Small intestine (tissue), 7 donors: ENCODE results near the gene GLMN. TPM values are rescaled to one million over a fixed set of nuclear protein-coding genes. Genes with fewer than 3 reads are reported as not detected.
"Not testable (repeated sequence)": the region's sequence is repeated elsewhere in the genome, so short reads cannot be mapped to it uniquely, and the experiment has no call there.

Experiments used
- DNase-seq, 2 donors: peaks; one replicate each; pipeline versions ENCODE4 v3.0.0 to v3.0.0-alpha.2; 2013
- FAIRE-seq: peaks from 2 replicates; lab custom pipeline; 2012; peaks lifted over from hg19 to GRCh38; lab: Jason Lieb, UNC
- H3K27ac ChIP-seq, 3 donors: one replicate each; pipeline ENCODE4 v1.5.1; 2013; ENCODE audit warnings: low read length in 2 of 3, mild to moderate bottlenecking in 2 of 3, control low read depth in 1 of 3, inconsistent platforms in 1 of 3, low read depth in 1 of 3, moderate library complexity in 1 of 3
- H3K27me3 ChIP-seq, 3 donors: one replicate each; pipeline ENCODE4 v1.6.1; 2013; ENCODE audit warnings: low read length in 3 of 3, inconsistent platforms in 1 of 3; ENCODE audit not compliant: control insufficient read depth in 3 of 3, insufficient read depth in 3 of 3
- H3K36me3 ChIP-seq, 3 donors: one replicate each; pipeline ENCODE4 v1.6.1; 2013; ENCODE audit warnings: low read length in 3 of 3, inconsistent platforms in 1 of 3, low read depth in 1 of 3, mild to moderate bottlenecking in 1 of 3, moderate library complexity in 1 of 3; ENCODE audit not compliant: control insufficient read depth in 3 of 3, insufficient read depth in 2 of 3
- H3K4me1 ChIP-seq, 3 donors: one replicate each; pipeline ENCODE4 v1.6.1; 2013; ENCODE audit warnings: low read length in 2 of 3, inconsistent platforms in 1 of 3, low read depth in 1 of 3, mild to moderate bottlenecking in 1 of 3, moderate library complexity in 1 of 3; ENCODE audit not compliant: control insufficient read depth in 3 of 3, insufficient read depth in 2 of 3
- H3K4me3 ChIP-seq, 3 donors: one replicate each; pipeline ENCODE4 v1.5.1; 2013; ENCODE audit warnings: low read length in 3 of 3, control low read depth in 1 of 3, inconsistent platforms in 1 of 3, low read depth in 1 of 3, mild to moderate bottlenecking in 1 of 3, moderate library complexity in 1 of 3
- H3K9me3 ChIP-seq, 2 donors: one replicate each; pipeline ENCODE4 v1.6.1; 2013; ENCODE audit warnings: low read depth in 1 of 2, low read length in 1 of 2; ENCODE audit not compliant: control insufficient read depth in 2 of 2, insufficient read depth in 1 of 2
- WGBS, 3 donors: extraction: QIAGEN DNeasy Blood & Tissue Kit; methylation state at CpG; one replicate each; pipeline ENCODE4 v1.1.7; 2013; 5-methylcytosine and 5-hydroxymethylcytosine counted together
- polyA plus RNA-seq, 4 donors: library from polyadenylated mRNA; stranded (reverse) in 3 of 4; unstranded in 1 of 4; fragments of 200-250 nt in 3 of 4; fragments of 120-200 nt in 1 of 4; gene quantifications; one replicate each; pipeline versions ENCODE4 v1.2.1 to v1.2.3, GENCODE V29; 2013
- donor health status: healthy with polysubstance abuse.
- donor health status: control.
- donor health status: control.
- donor health status: Bipolar disorder and iron deficiency.
- donor health status: healthy.

The GLMN gene
- polyA plus RNA-seq, 4 donors, result 3.0 to 15.2 (median 6.4) TPM

DNA sequence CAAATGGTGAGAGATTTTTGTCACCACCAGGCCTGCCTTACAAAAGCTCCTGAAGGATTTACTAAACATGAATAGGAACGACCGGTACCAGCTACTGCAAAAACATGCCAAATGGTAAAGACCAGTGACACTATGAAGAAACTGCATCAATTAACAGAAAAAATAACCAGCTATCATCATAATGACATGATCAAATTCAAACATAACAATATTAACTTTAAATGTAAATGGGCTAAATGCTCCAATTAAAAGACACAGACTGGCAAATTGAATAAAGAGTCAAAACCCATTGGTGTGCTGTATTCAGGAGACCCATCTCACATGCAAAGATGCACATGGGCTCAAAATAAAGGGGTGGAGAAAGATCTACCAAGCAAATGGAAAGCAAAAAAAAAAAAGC, 17.4 kb downstream of the GLMN start:
- H3K4me1 ChIP-seq, FAIRE-seq, H3K4me3 ChIP-seq, DNase-seq, H3K9me3 ChIP-seq, H3K27me3 ChIP-seq, H3K27ac ChIP-seq: not testable (repeated sequence)
- peaks cover 0 to 16% (median 0%) of the 10 kb centered on the region in 3 donors for H3K36me3 ChIP-seq
- 97 to 100% (median 98%) methylated on average over 2 of the region's 2 CpGs for WGBS, 3 donors

DNA sequence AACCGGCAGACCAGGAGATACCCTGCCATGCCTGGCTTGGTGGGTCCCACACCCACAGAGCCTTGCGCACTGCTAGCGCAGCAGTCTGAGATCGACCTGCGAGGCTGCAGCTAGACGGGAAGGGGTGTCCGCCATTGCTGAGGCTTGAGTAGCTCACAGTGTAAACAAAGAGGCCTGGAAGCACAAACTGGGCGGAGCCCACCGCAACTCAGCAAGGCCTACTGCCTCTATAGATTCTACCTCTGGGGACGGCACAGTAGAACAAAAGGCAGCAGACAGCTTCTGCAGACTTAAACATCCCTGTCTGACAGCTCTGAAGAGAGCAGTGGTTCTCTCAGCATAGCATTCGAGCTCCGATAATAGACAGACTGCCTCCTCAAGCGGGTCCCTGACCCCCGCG, 19.0 kb downstream of the GLMN start:
- not testable (repeated sequence) for H3K27ac ChIP-seq, H3K9me3 ChIP-seq, H3K4me3 ChIP-seq, DNase-seq, FAIRE-seq, H3K4me1 ChIP-seq, H3K27me3 ChIP-seq
- WGBS, 3 donors, result 95 to 96% (median 96%) methylated on average over 15 of the region's 15 CpGs
- peaks cover 0 to 23% (median 0%) of the 10 kb centered on the region in 3 donors for H3K36me3 ChIP-seq

DNA sequence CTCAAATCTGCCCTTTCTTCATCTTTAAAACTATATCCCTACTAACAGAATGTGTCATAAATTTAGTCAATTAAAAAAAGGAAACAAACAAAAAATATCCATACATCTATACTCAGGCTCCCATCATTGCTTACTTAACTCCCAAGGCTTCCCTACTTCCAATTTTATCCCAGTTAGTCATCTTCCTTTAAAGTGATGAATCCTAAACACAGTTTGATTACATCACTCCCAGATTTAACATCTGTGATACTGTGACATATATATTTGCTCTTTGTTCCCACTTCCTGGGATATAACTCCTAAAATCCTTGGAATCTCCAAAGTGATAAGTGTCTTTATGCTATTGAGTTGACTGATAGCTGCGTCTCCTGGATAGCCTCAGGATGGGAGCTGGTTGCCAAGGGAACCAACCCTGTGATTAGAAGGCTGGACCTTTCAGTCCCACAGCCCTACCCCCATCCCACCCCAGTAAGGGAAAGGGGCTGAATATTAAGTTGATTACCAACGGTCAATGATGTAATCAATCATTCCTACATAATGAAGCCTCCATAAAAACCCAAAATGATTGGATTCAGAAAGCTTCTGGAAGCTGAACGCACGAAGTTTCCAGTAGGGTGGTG, 21.6 kb downstream of the GLMN start:
- 93 to 97% (median 95%) methylated on average over 4 of the region's 4 CpGs for WGBS, 3 donors
- Histone ChIP-seq H3K36me3 (peaks cover 0 to 28% (median 3%) of the 10 kb centered on the region in 3 donors), H3K27me3 (no peaks in the 10 kb centered on the region), H3K9me3 (peaks cover 0 to 6% of the 10 kb centered on the region in 2 donors), H3K4me3 (no peak overlapping the region), H3K27ac (no peak overlapping the region), H3K4me1 (no peaks in the 10 kb centered on the region)
- DNase-seq (no peak), FAIRE-seq (no peak)

DNA sequence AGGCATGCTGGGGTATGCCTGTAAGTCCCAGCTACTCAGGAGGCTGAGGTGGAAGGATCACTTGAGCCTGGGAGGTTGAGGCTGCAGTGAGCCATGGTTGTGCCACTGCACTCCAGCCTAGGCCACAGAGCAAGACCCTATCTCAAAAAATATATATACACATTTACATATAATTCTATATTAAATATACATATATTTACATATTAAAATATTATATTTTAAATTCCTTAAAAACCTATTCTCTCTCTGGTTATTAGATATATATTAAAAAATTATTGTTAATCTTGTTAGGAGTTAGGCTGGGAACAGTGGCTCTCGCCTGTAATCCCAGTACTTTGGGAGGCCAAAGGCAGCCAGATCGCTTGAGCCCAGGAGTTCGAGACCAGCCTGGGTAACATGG, 22.7 kb downstream of the GLMN start:
- DNase-seq, result no peak
- H3K9me3 ChIP-seq, result peaks cover 0 to 10% of the 10 kb centered on the region in 2 donors
- no peak for FAIRE-seq
- no peaks in the 10 kb centered on the region for H3K27me3 ChIP-seq
- H3K36me3 ChIP-seq, result peaks cover 0 to 31% (median 3%) of the 10 kb centered on the region in 3 donors
- H3K4me3 ChIP-seq, result no peak overlapping the region
- no peaks in the 10 kb centered on the region for H3K4me1 ChIP-seq
- H3K27ac ChIP-seq, result no peak overlapping the region
- WGBS, 3 donors, result 97 to 99% (median 98%) methylated on average over 3 of the region's 3 CpGs

DNA sequence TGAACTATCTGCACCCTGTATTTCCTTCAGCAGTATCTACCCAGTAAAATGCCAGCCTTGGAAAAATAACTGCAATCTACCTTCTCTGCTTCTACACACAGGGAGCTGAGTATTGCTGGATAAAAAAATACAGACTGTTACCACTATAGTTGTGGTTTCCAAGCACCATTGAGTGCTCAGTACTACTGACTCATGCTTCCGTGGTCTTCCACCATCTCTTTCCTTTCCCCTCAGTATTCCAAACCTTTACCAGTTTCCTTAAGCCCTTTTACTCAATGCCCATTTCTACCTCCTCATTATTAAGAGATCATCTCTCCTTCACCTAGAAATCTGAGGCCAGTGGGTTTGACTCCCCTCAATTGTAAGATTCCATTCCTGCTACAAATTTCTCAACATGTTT, 23.8 kb downstream of the GLMN start:
- Histone ChIP-seq H3K27me3 (no peaks in the 10 kb centered on the region), H3K27ac (no peak overlapping the region), H3K9me3 (peaks cover 0 to 10% of the 10 kb centered on the region in 2 donors), H3K4me1 (no peaks in the 10 kb centered on the region), H3K4me3 (no peak overlapping the region), H3K36me3 (peaks cover 3 to 29% (median 3%) of the 10 kb centered on the region in 3 donors)
- DNase-seq, result no peak
- no peak for FAIRE-seq
- 93 to 100% (median 96%) methylated on average over 1 of the region's 1 CpG for WGBS, 3 donors

DNA sequence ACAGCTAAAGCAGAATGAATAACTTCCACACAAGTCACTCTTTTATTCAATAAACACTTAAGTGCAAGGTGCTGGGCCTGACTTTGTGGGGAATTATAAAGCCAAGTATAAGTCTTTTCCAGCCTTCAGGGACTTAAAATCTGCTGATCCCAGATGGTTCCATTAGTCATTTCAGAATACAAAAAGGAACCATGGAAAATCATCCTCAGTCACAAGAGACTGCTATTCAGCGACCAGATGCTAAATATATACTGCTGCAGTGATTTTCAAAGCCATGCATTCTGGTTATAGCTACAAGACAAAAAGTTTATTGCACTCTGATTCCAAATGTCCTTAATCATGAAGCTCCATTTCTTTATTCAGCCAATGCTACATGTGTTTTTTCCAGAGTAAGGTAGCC, 25.7 kb downstream of the GLMN start:
- H3K9me3 ChIP-seq, result peaks cover 0 to 7% of the 10 kb centered on the region in 2 donors
- no peak overlapping the region for H3K4me3 ChIP-seq
- DNase-seq, result no peak
- no peak overlapping the region for H3K27ac ChIP-seq
- WGBS, 3 donors, result 92 to 100% (median 92%) methylated on average over 1 of the region's 1 CpG
- FAIRE-seq, result no peak
- H3K36me3 ChIP-seq, result peaks cover 3 to 24% (median 4%) of the 10 kb centered on the region in 3 donors
- H3K4me1 ChIP-seq, result no peaks in the 10 kb centered on the region
- H3K27me3 ChIP-seq, result no peaks in the 10 kb centered on the region

DNA sequence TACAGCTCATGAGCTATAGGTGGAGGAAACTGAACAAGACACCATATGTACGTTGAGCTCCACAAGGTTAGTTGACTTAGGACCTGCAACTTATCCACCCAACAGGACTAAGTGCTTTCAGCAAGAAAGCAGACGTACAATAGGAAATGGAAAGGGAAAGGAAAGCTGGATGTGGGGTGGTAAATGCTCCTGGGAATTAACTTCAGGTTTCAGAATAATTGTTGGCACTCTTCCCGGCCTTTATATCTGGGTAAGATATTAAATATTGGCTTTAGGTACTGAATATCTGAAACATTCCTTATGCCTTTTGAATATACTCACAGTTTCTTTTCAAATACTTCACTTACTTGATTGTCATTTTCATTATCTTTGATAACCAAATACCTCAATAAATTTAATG, 36.3 kb downstream of the GLMN start:
- Histone ChIP-seq H3K4me3 (no peak overlapping the region), H3K4me1 (no peaks in the 10 kb centered on the region), H3K9me3 (no peaks in the 10 kb centered on the region), H3K36me3 (peaks cover 0 to 21% (median 2%) of the 10 kb centered on the region in 3 donors), H3K27ac (no peak overlapping the region), H3K27me3 (no peaks in the 10 kb centered on the region)
- DNase-seq, result peak in 1 of 2 donors; percentile 47
- 30 to 68% (median 38%) methylated on average over 3 of the region's 3 CpGs for WGBS, 3 donors
- no peak for FAIRE-seq

DNA sequence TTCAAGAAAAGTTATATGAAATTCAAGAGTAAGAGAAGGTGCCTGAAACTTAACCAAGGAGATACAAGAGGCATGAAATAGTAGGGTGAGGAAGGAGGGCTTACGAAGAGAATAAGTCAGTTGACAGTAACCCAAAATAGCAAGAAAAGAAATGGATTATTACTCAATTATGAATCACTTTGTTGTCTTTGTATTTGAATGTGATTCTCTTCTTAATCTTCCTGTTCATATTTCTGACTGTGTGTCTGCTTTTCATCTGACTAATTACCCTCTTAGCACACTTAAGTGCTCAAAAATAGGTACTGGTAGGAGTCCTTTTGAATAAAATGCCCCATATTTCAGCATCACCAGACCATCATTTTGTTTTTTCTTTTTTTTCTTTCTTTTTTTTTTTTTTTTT, 39.4 kb downstream of the GLMN start:
- no peaks in the 10 kb centered on the region for H3K4me1 ChIP-seq
- H3K36me3 ChIP-seq, result peaks cover 0 to 16% (median 2%) of the 10 kb centered on the region in 3 donors
- FAIRE-seq (no peak), DNase-seq (no peak)
- no peak overlapping the region for H3K27ac ChIP-seq
- H3K27me3 ChIP-seq, result no peaks in the 10 kb centered on the region
- H3K4me3 ChIP-seq, result no peak overlapping the region
- peaks cover 0 to 4% of the 10 kb centered on the region in 2 donors for H3K9me3 ChIP-seq
- WGBS, 3 donors, result 88 to 98% (median 92%) methylated on average over 1 of the region's 1 CpG

DNA sequence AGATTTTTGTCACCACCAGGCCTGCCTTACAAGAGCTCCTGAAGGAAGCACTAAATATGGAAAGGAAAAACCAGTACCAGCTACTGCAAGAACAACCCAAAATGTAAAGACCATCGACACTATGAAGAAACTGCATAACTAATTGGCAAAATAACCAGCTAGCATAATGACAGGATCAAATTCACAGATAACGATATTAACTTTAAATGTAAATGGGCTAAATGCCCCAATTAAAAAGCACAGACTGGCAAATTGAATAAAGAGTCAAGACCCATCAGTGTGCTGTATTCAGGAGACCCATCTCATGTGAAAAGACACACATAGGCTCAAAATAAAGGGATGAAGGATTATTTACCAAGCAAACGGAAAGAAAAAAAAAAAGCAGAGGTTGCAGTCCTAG, 44.1 kb downstream of the GLMN start:
- not testable (repeated sequence) for FAIRE-seq, H3K4me1 ChIP-seq, DNase-seq, H3K27ac ChIP-seq, H3K9me3 ChIP-seq, H3K27me3 ChIP-seq, H3K4me3 ChIP-seq
- H3K36me3 ChIP-seq, result peaks cover 0 to 13% (median 9%) of the 10 kb centered on the region in 3 donors
- 76 to 83% (median 81%) methylated on average over 3 of the region's 3 CpGs for WGBS, 3 donors
